Ovary (tissue), 9 donors: ENCODE results near the gene ALDOA. TPM values are rescaled to one million over a fixed set of nuclear protein-coding genes. Genes with fewer than 3 reads are reported as not detected.

Experiments used
- DNase-seq, 5 donors: peaks; one replicate each; pipeline ENCODE4 v3.0.0-alpha.2; 2019 to 2020
- H3K27ac ChIP-seq, 2 donors: fragments of 200-600 bp; one replicate each; pipeline versions ENCODE4 v1.5.1 to v1.8.0; 2019 to 2022
- H3K27me3 ChIP-seq: fragments of 200-600 bp; one replicate; pipeline ENCODE4 v1.8.0; 2022
- H3K36me3 ChIP-seq: fragments of 200-600 bp; sonication (generic); one replicate; pipeline ENCODE4 v1.5.1; 2019
- H3K4me1 ChIP-seq: one replicate; pipeline ENCODE4 v1.8.1; 2013; ENCODE audit warnings: mild to moderate bottlenecking, moderate library complexity; ENCODE audit not compliant: insufficient read depth
- H3K4me3 ChIP-seq: fragments of 200-600 bp; sonication (generic); one replicate; pipeline ENCODE4 v1.5.1; 2017
- H3K9me3 ChIP-seq, 2 donors: fragments of 200-600 bp in 1 of 2; sonication (generic) in 1 of 2; one replicate each; pipeline versions ENCODE4 v1.5.1 to v1.8.1; 2013 to 2019; ENCODE audit warnings: mild to moderate bottlenecking in 1 of 2, moderate library complexity in 1 of 2
- CTCF ChIP-seq, 3 donors: fragments of 450-650 bp in 2 of 3; fragments of 200-600 bp in 1 of 3; IDR thresholded peaks; one replicate each; pipeline versions ENCODE4 v1.5.1 to v1.8.0; 2016 to 2022; ENCODE audit warnings: antibody characterized with exemption in 3 of 3, mild to moderate bottlenecking in 1 of 3
- EP300 ChIP-seq: sonication (generic); formaldehyde crosslinking; IDR thresholded peaks from one replicate; pipeline ENCODE4 v1.6.1; 2017; ENCODE audit warnings: antibody characterized with exemption
- POLR2A ChIP-seq: fragments of 450-650 bp; IDR thresholded peaks from one replicate; pipeline ENCODE4 v1.6.1; 2017; ENCODE audit warnings: antibody characterized with exemption, mild to moderate bottlenecking, moderate library complexity
- WGBS, 3 donors: extraction: QIAGEN DNeasy Blood & Tissue Kit in 1 of 3; methylation state at CpG; one replicate each; pipeline versions ENCODE4 v1.1.5 to v1.1.7; 2013 to 2017; 5-methylcytosine and 5-hydroxymethylcytosine counted together
- intact Hi-C, 4 donors: fragments of 100-400 bp; cut with DNase I; formaldehyde crosslinking; loops; one replicate each; pipeline versions ENCODE4 v1.11.0 to v1.15.1; 2022 to 2023
- polyA plus RNA-seq, 2 donors: library from polyadenylated mRNA; stranded (reverse); fragments of 200-250 nt in 1 of 2; fragments of 350-450 nt in 1 of 2; fragmentation: Illumina TruSeq in 1 of 2; extraction: RNeasy Lipid Tissue Mini Kit (QIAGEN cat#74804) in 1 of 2; gene quantifications; one replicate each; pipeline ENCODE4 v1.2.3, GENCODE V29; 2013 to 2014
- total RNA-seq, 7 donors: library from RNA; depleted of rRNA in 2 of 7; stranded (reverse); fragments of >200 nt in 2 of 7; fragmentation: NEBNext Ultra II Directional in 3 of 7; extraction: Animal tissue kit (Norgen Biotek cat#: 25700) in 3 of 7; gene quantifications; one replicate each; pipeline versions ENCODE4 v1.1.0 to v1.2.4, GENCODE V29; 2016 to 2023
- donor health status: DM: no; HTN: no; CAD: no; lungs with moderate emphysema.
- donor health status: DM: no; HTN: no; CAD: no.
- donor health status: Bipolar disorder and iron deficiency.
- donor health status: DM: yes; HTN: yes; CAD: no.
- donor health status: DM: no; HTN: no; CAD: no.
- donor health status: DM: yes; HTN: yes; CAD: no.

ALDOA gene
- total and polyA plus RNA-seq, 9 donors = 252 to 1,259 (median 835) TPM

DNA sequence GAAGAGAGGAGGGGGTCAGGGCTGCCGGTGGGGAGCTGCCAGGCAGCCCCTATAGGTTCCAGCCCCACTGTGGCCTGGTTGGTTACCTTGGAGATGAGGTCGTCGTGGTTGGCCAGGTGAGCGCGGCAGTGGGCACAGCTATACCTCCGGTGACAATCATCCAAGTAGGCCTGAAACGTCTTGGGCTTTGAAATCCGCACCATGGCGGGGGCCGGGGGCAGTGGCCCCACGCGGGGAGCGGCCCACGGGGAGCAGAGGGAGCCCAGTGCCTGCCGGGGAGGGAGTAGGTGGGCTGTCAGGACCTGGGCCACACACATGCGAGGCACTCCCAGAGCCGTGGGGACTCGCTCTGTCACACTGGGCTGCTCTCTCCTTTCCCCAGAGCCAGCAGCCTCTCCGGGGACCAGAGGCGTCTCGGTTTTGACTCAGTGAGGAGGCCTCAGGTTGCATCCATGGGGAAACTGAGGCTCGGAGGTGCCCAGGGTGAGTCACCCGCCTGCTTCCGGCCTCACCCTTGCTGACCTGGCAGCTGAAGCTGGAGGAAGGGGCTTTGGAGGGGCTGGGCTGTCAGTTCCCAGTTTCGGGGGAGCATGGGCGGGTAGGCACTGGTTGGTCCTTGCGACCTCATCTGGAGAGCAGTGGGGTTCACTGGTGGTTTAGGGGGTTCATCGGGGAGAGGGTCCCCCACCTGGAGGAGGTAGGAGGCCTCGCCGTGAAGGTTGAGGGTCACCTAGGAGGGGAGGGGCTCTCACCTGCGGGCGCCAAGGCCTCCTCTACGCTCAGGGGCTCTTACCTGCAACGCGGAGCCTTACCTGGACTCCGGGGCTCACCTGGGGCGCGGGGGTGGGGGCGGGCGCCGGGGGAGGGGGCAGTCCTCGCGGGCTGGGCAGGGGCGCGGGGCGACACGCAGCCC, 29.9 kb downstream of the ALDOA start:
- peak; percentile 37 to 62 (median 54) for DNase-seq
- intact Hi-C loops = loop anchor here in 2 of 4 donors (10.0 kb wide), 2 partner anchors 299 to 319 kb away; partner anchors contain the start of gene ZNF48 (in 1 of the 2)

GRCh38 chr16:30096105-30096861, 30.7 kb downstream of the ALDOA start, which contains the start of gene YPEL3:
Gene YPEL3 (minus strand): TSS chr16:30096213. CDS start chr16:30095482, 731 bp downstream.
- Histone ChIP-seq H3K4me1 (peaks cover 12% of the 10 kb centered on the region), H3K27ac (peak within 1 kb of the TSS; percentile 77 to 95), H3K27me3 (no peaks in the 10 kb centered on the region), H3K36me3 (no peaks in the 10 kb centered on the region), H3K4me3 (peak within 1 kb of the TSS; percentile 85), H3K9me3 (no peaks in the 10 kb centered on the region)
- 7 to 21% (median 9%) methylated on average over 25 to 77 of the region's 77 CpGs for WGBS, 3 donors
- intact Hi-C loops = loop anchor here in 2 of 4 donors (10.0 kb wide), 2 partner anchors 299 to 319 kb away; partner anchors contain the start of gene ZNF48 (in 1 of the 2)
- DNase-seq = peak; percentile 93 to 96 (median 94)
- no peak for TF ChIP-seq EP300
- TF ChIP-seq POLR2A = peak; percentile 19
- no peak for TF ChIP-seq CTCF (IDR thresholded peaks at IDR 0.05)

More for the DNA sequence above, 29.9 kb downstream of the ALDOA start:
- Histone ChIP-seq H3K27me3 (no peaks in the 10 kb centered on the region), H3K9me3 (no peaks in the 10 kb centered on the region), H3K36me3 (no peaks in the 10 kb centered on the region), H3K4me3 (peak overlapping the region; percentile 85), H3K4me1 (peaks cover 12% of the 10 kb centered on the region), H3K27ac (peak overlapping the region; percentile 77 to 95)
- WGBS, 3 donors = 10 to 12% (median 11%) methylated on average over 33 to 47 of the region's 47 CpGs
- no peak for TF ChIP-seq EP300
- no peak for TF ChIP-seq POLR2A
- no peak for TF ChIP-seq CTCF (IDR thresholded peaks at IDR 0.05)

GRCh38 chr16:30096862-30097563, 31.5 kb downstream of the ALDOA start:
- DNase-seq = no peak
- no peaks in the 10 kb centered on the region for H3K27me3 ChIP-seq
- H3K27ac ChIP-seq = peak overlapping the region; percentile 61 to 77
- 94 to 95% (median 94%) methylated on average over 18 of the region's 18 CpGs for WGBS, 3 donors
- intact Hi-C loops = loop anchor here in 2 of 4 donors (10.0 kb wide), 2 partner anchors 298 to 318 kb away; partner anchors contain the start of gene ZNF48 (in 1 of the 2)
- H3K4me3 ChIP-seq = peak overlapping the region; percentile 85
- H3K9me3 ChIP-seq = no peaks in the 10 kb centered on the region
- TF ChIP-seq CTCF (IDR thresholded peaks at IDR 0.05) (no peak), EP300 (no peak), POLR2A (no peak)
- peaks cover 12% of the 10 kb centered on the region for H3K4me1 ChIP-seq
- no peaks in the 10 kb centered on the region for H3K36me3 ChIP-seq

- Histone ChIP-seq H3K27me3 (no peaks in the 10 kb centered on the region), H3K9me3 (no peaks in the 10 kb centered on the region), H3K4me3 (no peak overlapping the region), H3K27ac (no peak overlapping the region), H3K4me1 (no peaks in the 10 kb centered on the region), H3K36me3 (no peaks in the 10 kb centered on the region)
- WGBS, 3 donors = 70 to 74% (median 73%) methylated on average over 4 of the region's 4 CpGs
- no peak for TF ChIP-seq EP300
- no peak for DNase-seq
- intact Hi-C loops = loop anchor here in 1 of 4 donors (5.0 kb wide), 1 partner anchor 303 kb away; the partner anchor contains the start of gene ZNF771
These were observed 38.5 kb downstream of the ALDOA start for GRCh38 chr16:30104090-30104489.
